ENCODE results near the gene PIGBOS1.

The PIGBOS1 gene

GRCh38 chr15:55282284-55282833 is 36.6 kb downstream of the PIGBOS1 start:
- TF ChIP-seq USF1 (IDR thresholded peaks at IDR 0.05) (no peak), YY1 (IDR thresholded peaks at IDR 0.05; ENCODE audit: low read depth) (no peak), TAF1 (IDR thresholded peaks at IDR 0.05; ENCODE audit: low read depth) (no peak)

- TF ChIP-seq EP300 (IDR thresholded peaks at IDR 0.05; ENCODE audit: borderline replicate concordance) = no peak
- no peak for TF ChIP-seq USF1 (IDR thresholded peaks at IDR 0.05)
- no peak for TF ChIP-seq EGR1 (IDR thresholded peaks at IDR 0.05)
- TF ChIP-seq MAX (IDR thresholded peaks at IDR 0.05) = no peak
- TF ChIP-seq FOXM1 (IDR thresholded peaks at IDR 0.05; ENCODE audit: borderline replicate concordance, low read depth) = no peak
- no peak for TF ChIP-seq REST (IDR thresholded peaks at IDR 0.05; ENCODE audit: low read depth)
- no peak for TF ChIP-seq TAF1 (IDR thresholded peaks at IDR 0.05; ENCODE audit: low read depth)
- TF ChIP-seq RAD21 (IDR thresholded peaks at IDR 0.05; ENCODE audit: low read depth) = no peak
- no peak for TF ChIP-seq TEAD4 (IDR thresholded peaks at IDR 0.05)
- TF ChIP-seq CEBPB (IDR thresholded peaks at IDR 0.05) = no peak
- no peak for TF ChIP-seq ZBTB7A (IDR thresholded peaks at IDR 0.05; ENCODE audit: low read depth)
- no peak for TF ChIP-seq CREB1 (IDR thresholded peaks at IDR 0.05; ENCODE audit: low read depth)
- TF ChIP-seq TCF12 (IDR thresholded peaks at IDR 0.05; ENCODE audit: low read depth) = no peak
- TF ChIP-seq NFIC (IDR thresholded peaks at IDR 0.05) = no peak
- TF ChIP-seq YY1 (IDR thresholded peaks at IDR 0.05; ENCODE audit: low read depth) = no peak
These were observed 37.2 kb downstream of the PIGBOS1 start for GRCh38 chr15:55281517-55282228.

GRCh38 chr15:55279746-55280351 is 39.1 kb downstream of the PIGBOS1 start:
- TF ChIP-seq TEAD4 (IDR thresholded peaks at IDR 0.05) (no peak), YY1 (IDR thresholded peaks at IDR 0.05; ENCODE audit: low read depth) (no peak), RAD21 (IDR thresholded peaks at IDR 0.05; ENCODE audit: low read depth) (no peak), EGR1 (IDR thresholded peaks at IDR 0.05) (no peak), USF1 (IDR thresholded peaks at IDR 0.05) (no peak), NFIC (IDR thresholded peaks at IDR 0.05) (no peak), CEBPB (IDR thresholded peaks at IDR 0.05) (no peak), TAF1 (IDR thresholded peaks at IDR 0.05; ENCODE audit: low read depth) (no peak), REST (IDR thresholded peaks at IDR 0.05; ENCODE audit: low read depth) (no peak), EP300 (IDR thresholded peaks at IDR 0.05; ENCODE audit: borderline replicate concordance) (no peak), TCF12 (IDR thresholded peaks at IDR 0.05; ENCODE audit: low read depth) (no peak), MAX (IDR thresholded peaks at IDR 0.05) (no peak), CREB1 (IDR thresholded peaks at IDR 0.05; ENCODE audit: low read depth) (no peak), ZBTB7A (IDR thresholded peaks at IDR 0.05; ENCODE audit: low read depth) (no peak), FOXM1 (IDR thresholded peaks at IDR 0.05; ENCODE audit: borderline replicate concordance, low read depth) (no peak)

GRCh38 chr15:55279100-55279745 is 39.7 kb downstream of the PIGBOS1 start:
- TF ChIP-seq RAD21 (IDR thresholded peaks at IDR 0.05; ENCODE audit: low read depth) (no peak), NFIC (IDR thresholded peaks at IDR 0.05) (no peak), USF1 (IDR thresholded peaks at IDR 0.05) (no peak), EGR1 (IDR thresholded peaks at IDR 0.05) (no peak), FOXM1 (IDR thresholded peaks at IDR 0.05; ENCODE audit: borderline replicate concordance, low read depth) (no peak), TAF1 (IDR thresholded peaks at IDR 0.05; ENCODE audit: low read depth) (no peak), EP300 (IDR thresholded peaks at IDR 0.05; ENCODE audit: borderline replicate concordance) (no peak), REST (IDR thresholded peaks at IDR 0.05; ENCODE audit: low read depth) (no peak), TCF12 (IDR thresholded peaks at IDR 0.05; ENCODE audit: low read depth) (no peak), ZBTB7A (IDR thresholded peaks at IDR 0.05; ENCODE audit: low read depth) (no peak), YY1 (IDR thresholded peaks at IDR 0.05; ENCODE audit: low read depth) (no peak), TEAD4 (IDR thresholded peaks at IDR 0.05) (no peak)
